Measurements from ENCODE around the gene ALG14. TPM values are rescaled to one million over a fixed set of nuclear protein-coding genes. Genes with fewer than 3 reads are reported as not detected.

Gene ALG14
- total RNA-seq, 2 experiments from 2014 or later: 2.4 to 2.7 TPM

DNA sequence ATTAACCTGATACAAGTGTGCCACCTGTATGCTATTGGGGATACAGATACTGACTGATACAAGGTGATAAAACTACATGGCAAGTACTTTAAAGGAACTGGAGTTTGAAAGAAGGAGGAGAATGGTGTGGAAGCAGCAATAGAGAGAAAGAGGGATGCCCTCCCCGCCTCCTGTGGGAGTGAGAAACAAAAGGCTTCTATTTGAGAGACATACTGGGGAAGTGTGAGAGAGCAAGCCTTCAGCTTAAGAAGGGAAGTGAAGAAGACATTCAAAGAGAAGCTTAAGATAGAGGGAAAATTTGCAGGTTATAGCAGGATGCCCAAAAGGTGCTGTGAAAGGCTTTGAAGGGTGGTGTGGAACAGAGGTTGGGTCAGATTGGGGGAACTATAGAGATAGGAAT is 7.7 kb upstream of the ALG14 start:
- POLR2A ChIA-PET: no interaction called here
- no peaks in the 10 kb centered on the region for H3K9me3 Mint-ChIP-seq

DNA sequence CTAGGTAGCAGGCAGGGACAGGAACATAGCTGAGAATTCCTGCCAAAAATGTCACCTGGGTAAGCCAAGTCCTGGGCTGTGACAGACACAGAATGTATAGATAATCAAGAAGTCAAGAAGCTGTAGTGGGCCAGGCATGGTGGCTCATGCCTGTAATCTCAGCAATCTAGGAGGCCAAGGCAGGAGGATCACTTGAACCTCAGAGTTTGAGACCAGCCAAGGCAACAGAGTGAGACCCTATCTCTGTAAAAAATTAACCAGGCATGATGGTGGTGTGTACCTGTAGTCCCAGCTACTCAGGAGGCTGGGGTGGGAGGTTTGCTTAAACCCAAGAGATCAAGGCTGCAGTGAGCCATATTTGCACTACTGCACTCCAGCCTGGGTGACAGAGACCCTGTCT is 3.3 kb upstream of the ALG14 start:
- H3K27me3 Mint-ChIP-seq: no peaks in the 10 kb centered on the region
- H3K9me3 Mint-ChIP-seq: no peaks in the 10 kb centered on the region
- no peak for DNase-seq
- no peak overlapping the region for H3K4me3 Mint-ChIP-seq
- no peaks in the 10 kb centered on the region for H3K36me3 Mint-ChIP-seq (ENCODE audit: low read depth)
- no peak overlapping the region for H3K27ac Mint-ChIP-seq
- CTCF ChIA-PET: interaction anchor here (0.7 to 3.3 kb wide), 5 partner anchors 8 to 594 kb away, joined by 3 to 16 read pairs (median 5); partner anchors contain the start of gene RWDD3
- H3K4me1 Mint-ChIP-seq: peaks cover 17% of the 10 kb centered on the region
- POLR2A ChIA-PET: no interaction called here

More for the DNA sequence above, 7.7 kb upstream of the ALG14 start:
- H3K27ac Mint-ChIP-seq: no peak overlapping the region
- no peaks in the 10 kb centered on the region for H3K4me1 Mint-ChIP-seq
- H3K27me3 Mint-ChIP-seq: peaks cover 6% of the 10 kb centered on the region
- CTCF ChIA-PET: no interaction called here
- no peak overlapping the region for H3K4me3 Mint-ChIP-seq
- DNase-seq: no peak
- no peaks in the 10 kb centered on the region for H3K36me3 Mint-ChIP-seq (ENCODE audit: low read depth)

DNA sequence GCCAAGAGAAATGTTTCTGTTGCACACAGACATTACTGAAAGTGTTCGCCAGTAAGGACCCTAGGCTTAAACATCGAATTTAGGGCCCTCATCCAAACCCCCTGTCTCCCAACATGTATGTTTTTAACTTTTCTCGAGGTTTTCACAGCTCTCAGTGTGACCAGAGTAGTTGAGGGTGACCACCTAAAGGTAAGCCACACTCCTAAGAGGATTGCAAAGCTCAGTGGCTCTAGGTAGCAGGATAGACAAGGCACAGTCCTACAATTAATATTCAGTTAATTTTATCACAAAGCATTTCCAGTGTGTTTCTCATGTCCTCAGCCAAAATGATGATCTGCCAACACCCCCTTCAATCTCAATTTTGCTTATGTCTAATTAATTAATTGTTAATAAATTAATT is 695 bp upstream of the ALG14 start:
- Mint-ChIP-seq H3K27ac (peak overlapping the region; percentile 85), H3K36me3 (ENCODE audit: low read depth) (no peaks in the 10 kb centered on the region), H3K27me3 (no peaks in the 10 kb centered on the region), H3K4me3 (peak overlapping the region; percentile 92), H3K9me3 (no peaks in the 10 kb centered on the region), H3K4me1 (peaks cover 19% of the 10 kb centered on the region)
- no peak for DNase-seq
- ChIA-PET POLR2A (interaction anchor here (1.2 to 1.8 kb wide), 2 partner anchors 44 to 160 kb away, joined by 3 to 15 read pairs; partner anchors contain the start of genes RWDD3 and TLCD4), CTCF (interaction anchor here (0.5 to 3.8 kb wide), 9 partner anchors 8 to 835 kb away, joined by 3 to 28 read pairs (median 4); partner anchors contain the start of gene RWDD3)

DNA sequence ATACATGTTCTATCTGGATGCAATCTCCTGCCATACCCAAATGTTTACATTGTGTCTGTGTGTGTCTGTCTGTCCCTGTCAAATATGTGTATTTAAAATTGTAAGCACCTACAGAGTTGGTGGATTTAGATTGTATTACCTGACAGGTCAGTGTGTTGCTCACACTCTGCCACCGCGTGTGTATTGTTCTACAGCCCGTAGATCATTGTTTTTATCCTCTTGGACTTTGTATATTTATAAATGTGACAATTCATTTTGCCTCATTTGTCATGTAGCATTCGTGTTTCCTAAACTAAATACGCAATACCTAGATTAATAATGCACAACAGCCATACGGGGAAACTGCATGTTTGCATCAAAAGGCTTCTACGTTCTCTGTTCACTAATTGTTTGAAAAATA is 634 bp downstream of the ALG14 start:
- Mint-ChIP-seq H3K36me3 (ENCODE audit: low read depth) (no peaks in the 10 kb centered on the region), H3K4me3 (peak overlapping the region; percentile 92), H3K4me1 (peaks cover 19% of the 10 kb centered on the region), H3K9me3 (no peaks in the 10 kb centered on the region), H3K27ac (peak overlapping the region; percentile 85), H3K27me3 (no peaks in the 10 kb centered on the region)
- no peak for DNase-seq
- ChIA-PET CTCF (interaction anchor here (1.5 to 3.8 kb wide), 4 partner anchors 13 to 218 kb away, joined by 4 to 26 read pairs (median 8); no protein-coding TSS in a partner anchor), POLR2A (interaction anchor here (1.8 kb wide), 1 partner anchor 162 kb away, joined by 15 read pairs; the partner anchor contains the start of gene RWDD3)

DNA sequence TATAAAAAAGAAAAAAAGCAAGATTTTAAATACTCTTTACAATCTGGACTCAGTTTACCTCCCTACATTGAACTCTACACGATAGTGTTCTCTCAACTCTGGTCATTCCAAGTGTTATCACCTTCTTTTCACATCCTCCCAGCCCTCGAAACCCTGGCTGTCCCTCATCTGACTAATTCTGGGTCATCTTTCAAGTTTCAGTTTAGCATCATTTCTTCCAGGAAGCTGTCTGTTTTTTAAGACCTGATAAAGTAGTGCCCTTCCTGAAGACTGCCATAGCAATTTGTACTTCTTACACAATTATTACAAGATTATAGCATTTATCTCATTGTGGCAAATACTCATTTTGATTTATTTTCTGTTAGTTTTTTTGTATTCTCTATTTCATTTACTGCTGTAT is 1.2 kb downstream of the ALG14 start:
- POLR2A ChIA-PET: no interaction called here
- Mint-ChIP-seq H3K9me3 (no peaks in the 10 kb centered on the region), H3K4me3 (peak overlapping the region; percentile 92), H3K4me1 (peaks cover 19% of the 10 kb centered on the region), H3K27ac (peak overlapping the region; percentile 48), H3K36me3 (ENCODE audit: low read depth) (no peaks in the 10 kb centered on the region), H3K27me3 (no peaks in the 10 kb centered on the region)
- CTCF ChIA-PET: interaction anchor here (1.7 to 3.8 kb wide), 2 partner anchors 13 to 162 kb away, joined by 4 to 26 read pairs; no protein-coding TSS in a partner anchor
- no peak for DNase-seq

DNA sequence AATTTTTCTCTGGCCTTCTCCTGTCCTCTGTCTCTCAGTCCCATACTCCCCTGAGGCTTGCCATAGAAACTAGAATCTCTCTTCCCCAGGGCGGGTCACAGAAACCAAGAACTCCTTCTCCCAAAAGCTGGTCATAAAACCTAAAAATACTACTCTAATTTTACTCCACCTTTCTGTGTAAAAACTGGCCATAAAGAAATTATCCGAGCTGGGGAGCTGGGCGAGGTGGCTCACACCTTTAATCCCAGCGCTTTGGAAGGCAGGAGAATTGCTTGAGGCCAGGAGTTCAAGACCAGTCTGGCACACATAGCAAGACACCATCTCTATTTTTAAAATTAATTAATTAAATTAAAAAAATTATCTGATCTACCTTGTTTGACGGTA is 3.0 kb downstream of the ALG14 start:
- H3K9me3 Mint-ChIP-seq: no peaks in the 10 kb centered on the region
- DNase-seq: no peak
- H3K4me3 Mint-ChIP-seq: no peak overlapping the region
- H3K27ac Mint-ChIP-seq: no peak overlapping the region
- no peaks in the 10 kb centered on the region for H3K36me3 Mint-ChIP-seq (ENCODE audit: low read depth)
- CTCF ChIA-PET: no interaction called here
- POLR2A ChIA-PET: no interaction called here
- H3K27me3 Mint-ChIP-seq: no peaks in the 10 kb centered on the region
- H3K4me1 Mint-ChIP-seq: peaks cover 19% of the 10 kb centered on the region

DNA sequence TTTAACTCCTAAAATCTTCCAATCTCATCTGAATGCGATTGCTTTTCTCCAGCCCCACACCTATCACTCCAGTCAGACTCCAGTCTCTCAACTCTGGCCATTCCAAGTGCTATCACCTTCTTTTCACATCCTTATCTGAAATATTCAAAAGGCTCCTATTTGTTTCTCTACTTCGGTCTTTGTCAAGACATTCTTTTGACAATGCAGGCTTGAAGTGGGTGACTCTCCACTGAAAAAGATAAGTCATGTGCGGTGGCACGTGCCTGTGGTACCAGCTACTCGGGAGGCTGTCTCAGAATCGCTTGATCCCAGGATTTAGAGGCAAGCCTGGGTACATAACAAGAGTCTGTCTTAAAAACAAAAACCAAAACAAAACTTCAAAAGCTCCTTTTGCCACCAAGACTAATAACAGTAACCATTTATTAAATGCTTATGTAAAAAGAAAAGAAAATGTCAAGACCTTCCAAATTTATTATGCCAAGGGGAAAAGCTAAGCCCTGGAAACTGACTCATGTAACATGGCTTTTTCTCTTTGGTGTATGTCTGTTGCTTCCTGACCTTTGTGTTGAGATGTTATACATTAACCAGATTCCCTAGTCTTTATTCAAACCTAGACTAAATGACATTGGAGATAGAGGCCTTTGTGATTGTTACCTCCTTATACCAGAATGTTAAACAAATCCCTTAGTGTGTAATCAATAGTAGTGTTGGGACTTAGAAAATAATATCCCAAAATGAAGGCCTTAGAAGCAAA is 3.6 kb downstream of the ALG14 start:
- DNase-seq: no peak
- Mint-ChIP-seq H3K4me1 (peaks cover 19% of the 10 kb centered on the region), H3K27ac (no peak overlapping the region), H3K4me3 (no peak overlapping the region), H3K27me3 (no peaks in the 10 kb centered on the region), H3K9me3 (no peaks in the 10 kb centered on the region), H3K36me3 (ENCODE audit: low read depth) (peaks cover 3% of the 10 kb centered on the region)
- ChIA-PET POLR2A (no interaction called here), CTCF (no interaction called here)

DNA sequence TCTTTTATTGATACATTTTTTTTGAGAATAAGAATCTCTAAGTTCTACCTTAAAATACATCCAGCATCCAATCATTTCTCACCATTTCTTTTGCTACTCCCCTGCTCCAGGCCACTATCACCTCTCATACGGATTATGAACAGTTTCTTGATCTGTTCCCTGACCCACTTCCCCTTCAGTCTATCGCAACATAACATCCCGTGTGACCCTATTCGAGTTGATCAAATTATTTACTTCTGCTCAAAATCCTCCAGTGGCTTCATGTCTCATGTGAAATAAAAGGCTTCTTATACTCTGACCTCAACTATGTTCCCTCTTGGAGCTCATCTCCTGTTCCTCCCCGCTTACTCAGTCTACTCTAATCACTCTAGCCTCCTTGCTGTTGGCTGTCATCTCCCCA is 5.2 kb downstream of the ALG14 start:
- no peak overlapping the region for H3K4me3 Mint-ChIP-seq
- peaks cover 14% of the 10 kb centered on the region for H3K4me1 Mint-ChIP-seq
- POLR2A ChIA-PET: no interaction called here
- no peaks in the 10 kb centered on the region for H3K9me3 Mint-ChIP-seq
- CTCF ChIA-PET: interaction anchor here (1.5 kb wide), 1 partner anchor 15 kb away, joined by 3 read pairs; no protein-coding TSS in a partner anchor
- H3K27ac Mint-ChIP-seq: no peak overlapping the region
- DNase-seq: no peak
- H3K27me3 Mint-ChIP-seq: no peaks in the 10 kb centered on the region
- H3K36me3 Mint-ChIP-seq (ENCODE audit: low read depth): peaks cover 11% of the 10 kb centered on the region

DNA sequence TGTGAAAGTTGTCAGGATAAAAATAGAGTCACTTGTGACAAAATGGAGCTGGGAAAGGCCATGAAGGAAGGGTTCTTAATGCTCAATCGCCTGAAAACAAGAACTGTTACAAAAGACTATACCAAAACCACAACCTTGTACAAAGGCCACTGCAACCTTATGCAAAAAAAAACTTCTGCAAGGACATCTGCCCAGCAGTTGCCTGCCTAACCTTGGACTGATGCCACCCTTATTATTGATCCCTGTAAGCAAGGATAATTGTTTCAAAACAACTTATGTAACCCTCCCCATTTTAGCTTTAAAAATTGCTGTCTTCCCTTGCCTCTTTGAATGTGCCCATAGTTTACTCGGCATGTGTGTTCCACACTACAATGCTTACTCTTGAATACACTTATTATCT is 5.7 kb downstream of the ALG14 start:
- no peaks in the 10 kb centered on the region for H3K27me3 Mint-ChIP-seq
- no peaks in the 10 kb centered on the region for H3K9me3 Mint-ChIP-seq
- POLR2A ChIA-PET: no interaction called here
- CTCF ChIA-PET: interaction anchor here (1.5 kb wide), 1 partner anchor 14 kb away, joined by 3 read pairs; no protein-coding TSS in a partner anchor
- H3K4me3 Mint-ChIP-seq: no peak overlapping the region
- H3K27ac Mint-ChIP-seq: no peak overlapping the region
- DNase-seq: no peak
- H3K36me3 Mint-ChIP-seq (ENCODE audit: low read depth): peaks cover 11% of the 10 kb centered on the region
- peaks cover 12% of the 10 kb centered on the region for H3K4me1 Mint-ChIP-seq

DNA sequence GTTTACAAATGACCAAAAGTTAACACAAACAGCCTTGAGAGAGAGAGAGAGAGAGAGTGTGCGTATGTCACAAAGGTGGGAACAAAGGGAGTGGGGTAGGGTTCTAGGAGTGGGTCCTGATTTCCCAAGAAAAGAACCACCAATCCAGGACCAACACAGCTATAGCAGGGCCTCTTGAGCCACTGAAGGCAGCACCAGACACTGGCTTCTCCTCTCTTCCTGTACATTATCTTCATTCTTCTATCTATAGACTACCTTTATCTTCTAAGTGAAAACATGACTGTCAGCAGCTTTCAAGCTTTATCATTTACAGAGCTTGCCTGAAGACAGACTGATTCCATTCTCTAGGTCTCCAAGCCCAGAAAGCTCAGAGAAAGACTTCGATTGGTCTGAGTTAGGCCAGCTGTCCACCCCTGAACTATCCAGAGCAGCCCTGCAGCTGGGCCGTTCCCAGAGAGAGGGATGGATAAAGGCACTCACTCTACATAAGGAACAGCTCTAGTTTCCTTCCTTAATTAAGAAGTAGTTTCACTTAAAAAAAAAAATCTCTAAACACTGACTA is 11.2 kb downstream of the ALG14 start:
- DNase-seq: no peak
- POLR2A ChIA-PET: no interaction called here
- Mint-ChIP-seq H3K27me3 (no peaks in the 10 kb centered on the region), H3K9me3 (no peaks in the 10 kb centered on the region), H3K36me3 (ENCODE audit: low read depth) (peaks cover 11% of the 10 kb centered on the region), H3K4me3 (no peak overlapping the region), H3K4me1 (no peaks in the 10 kb centered on the region), H3K27ac (no peak overlapping the region)
- CTCF ChIA-PET: interaction anchor here (0.6 to 1.8 kb wide), 3 partner anchors 8 to 172 kb away, joined by 3 to 4 read pairs (median 3); partner anchors contain the start of gene RWDD3

DNA sequence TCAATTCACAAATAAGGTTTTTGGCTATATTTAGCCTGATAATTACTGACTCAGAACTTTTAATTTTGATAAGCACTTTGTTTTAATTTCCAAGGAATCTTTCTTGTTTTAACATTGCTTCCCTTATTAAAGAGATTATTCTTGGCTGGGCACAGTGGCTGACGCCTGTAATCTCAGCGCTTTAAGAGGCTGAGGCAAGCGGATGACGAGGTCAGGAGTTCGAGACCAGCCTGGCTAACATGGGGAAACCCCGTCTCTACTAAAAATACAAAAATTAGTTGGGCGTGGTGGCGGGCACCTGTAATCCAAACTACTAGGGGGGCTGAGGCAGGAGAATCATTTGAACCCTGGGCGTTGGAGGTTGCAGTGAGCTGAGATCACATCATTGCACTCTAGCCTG is 13.8 kb downstream of the ALG14 start:
- DNase-seq: no peak
- H3K9me3 Mint-ChIP-seq: no peaks in the 10 kb centered on the region
- peaks cover 6% of the 10 kb centered on the region for H3K36me3 Mint-ChIP-seq (ENCODE audit: low read depth)
- H3K27ac Mint-ChIP-seq: no peak overlapping the region
- ChIA-PET POLR2A (no interaction called here), CTCF (interaction anchor here (0.6 to 2.3 kb wide), 4 partner anchors 26 to 204 kb away, joined by 3 to 6 read pairs (median 4); no protein-coding TSS in a partner anchor)
- no peaks in the 10 kb centered on the region for H3K4me1 Mint-ChIP-seq
- no peaks in the 10 kb centered on the region for H3K27me3 Mint-ChIP-seq
- no peak overlapping the region for H3K4me3 Mint-ChIP-seq

DNA sequence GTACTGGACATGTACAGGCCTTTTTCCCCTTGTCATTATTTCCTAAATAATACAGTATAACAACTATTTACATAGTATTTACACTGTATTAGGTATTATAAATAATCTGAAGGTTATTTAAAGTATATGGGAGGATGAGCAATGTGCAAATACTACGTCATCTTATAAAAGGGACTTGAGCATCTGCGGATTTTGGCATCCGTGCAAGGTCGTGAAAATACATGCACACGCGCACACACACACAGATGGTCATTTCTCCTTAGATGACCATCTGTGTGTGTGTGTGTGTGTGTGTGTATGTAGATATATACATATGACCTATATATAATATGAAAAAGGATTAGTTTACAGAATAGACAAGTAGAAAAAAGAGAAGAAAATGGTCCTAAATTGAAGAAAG is 15.4 kb downstream of the ALG14 start:
- Mint-ChIP-seq H3K36me3 (ENCODE audit: low read depth) (no peaks in the 10 kb centered on the region), H3K4me3 (no peak overlapping the region), H3K27me3 (no peaks in the 10 kb centered on the region), H3K9me3 (no peaks in the 10 kb centered on the region), H3K27ac (no peak overlapping the region), H3K4me1 (no peaks in the 10 kb centered on the region)
- POLR2A ChIA-PET: no interaction called here
- CTCF ChIA-PET: no interaction called here
- no peak for DNase-seq

DNA sequence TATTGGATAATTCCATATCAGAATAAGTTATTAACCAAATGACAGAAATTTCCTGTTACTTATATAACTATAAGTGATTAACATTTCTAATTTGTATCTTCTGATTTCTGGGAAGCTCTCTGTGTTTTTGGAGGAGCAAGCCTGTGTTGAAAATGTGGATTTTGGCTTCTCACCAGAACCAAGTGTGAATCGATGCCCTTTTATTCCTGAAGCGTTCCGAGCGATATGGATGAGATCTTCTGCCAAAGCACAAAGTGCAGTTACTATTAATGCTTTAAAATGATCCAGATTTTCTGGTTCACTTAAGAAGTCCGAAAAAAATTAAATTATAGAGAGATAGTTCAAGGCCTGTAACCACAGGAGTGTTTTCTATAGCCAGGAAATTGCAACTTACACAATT is 22.8 kb downstream of the ALG14 start:
- Mint-ChIP-seq H3K27me3 (no peaks in the 10 kb centered on the region), H3K4me3 (no peak overlapping the region), H3K4me1 (no peaks in the 10 kb centered on the region), H3K36me3 (ENCODE audit: low read depth) (no peaks in the 10 kb centered on the region), H3K27ac (no peak overlapping the region), H3K9me3 (no peaks in the 10 kb centered on the region)
- CTCF ChIA-PET: interaction anchor here (0.7 to 3.3 kb wide), 3 partner anchors 8 to 195 kb away, joined by 6 to 16 read pairs (median 6); no protein-coding TSS in a partner anchor
- no peak for DNase-seq
- POLR2A ChIA-PET: no interaction called here

All from activated CD4-positive, alpha-beta memory T cell treated with anti-CD3 and anti-CD28 coated beads, Interleukin-2, amount 10 ng/mL, durations not matched to agents 7 days and 5 days (primary cell).